ENCODE results near the gene L3MBTL3. TPM values are rescaled to one million over a fixed set of nuclear protein-coding genes. Genes with fewer than 3 reads are reported as not detected.

The L3MBTL3 gene
- total RNA-seq, 2 donors from 2014 or later = 23.7 to 39.7 TPM

GRCh38 chr6:130132286-130132701 lies 113.9 kb downstream of the L3MBTL3 start:
- Mint-ChIP-seq H3K27me3 (ENCODE audit: insufficient read depth) (no peaks in the 10 kb centered on the region), H3K27ac (peak overlapping the region; percentile 41), H3K36me3 (ENCODE audit: low read depth) (peaks cover 25% of the 10 kb centered on the region), H3K4me1 (peaks cover 14% of the 10 kb centered on the region), H3K4me3 (no peak overlapping the region), H3K9me3 (no peaks in the 10 kb centered on the region)
- Histone ChIP-seq H3K9ac (ENCODE audit: extremely low read depth, low read length, poor library complexity, severe bottlenecking) (no peak overlapping the region), H3K4me3 (ENCODE audit: low read length) (no peak overlapping the region), H3K9me3 (ENCODE audit: control insufficient read depth, low read length) (no peaks in the 10 kb centered on the region), H3K4me1 (ENCODE audit: control insufficient read depth, insufficient read depth, low read length) (no peaks in the 10 kb centered on the region), H3K27me3 (ENCODE audit: control insufficient read depth, insufficient read depth, low read length, poor library complexity, severe bottlenecking) (no peaks in the 10 kb centered on the region), H3K36me3 (ENCODE audit: control insufficient read depth, insufficient read depth, low read length) (peaks cover 5% of the 10 kb centered on the region), H3K27ac (ENCODE audit: low read depth, low read length) (no peak overlapping the region)
- 92% methylated on average over 6 of the region's 6 CpGs for WGBS, 2 experiments (ENCODE audit: insufficient coverage in 1 of 2, insufficient read length in 1 of 2)
- no peak for DNase-seq
- TF ChIP-seq, protein P1, sequence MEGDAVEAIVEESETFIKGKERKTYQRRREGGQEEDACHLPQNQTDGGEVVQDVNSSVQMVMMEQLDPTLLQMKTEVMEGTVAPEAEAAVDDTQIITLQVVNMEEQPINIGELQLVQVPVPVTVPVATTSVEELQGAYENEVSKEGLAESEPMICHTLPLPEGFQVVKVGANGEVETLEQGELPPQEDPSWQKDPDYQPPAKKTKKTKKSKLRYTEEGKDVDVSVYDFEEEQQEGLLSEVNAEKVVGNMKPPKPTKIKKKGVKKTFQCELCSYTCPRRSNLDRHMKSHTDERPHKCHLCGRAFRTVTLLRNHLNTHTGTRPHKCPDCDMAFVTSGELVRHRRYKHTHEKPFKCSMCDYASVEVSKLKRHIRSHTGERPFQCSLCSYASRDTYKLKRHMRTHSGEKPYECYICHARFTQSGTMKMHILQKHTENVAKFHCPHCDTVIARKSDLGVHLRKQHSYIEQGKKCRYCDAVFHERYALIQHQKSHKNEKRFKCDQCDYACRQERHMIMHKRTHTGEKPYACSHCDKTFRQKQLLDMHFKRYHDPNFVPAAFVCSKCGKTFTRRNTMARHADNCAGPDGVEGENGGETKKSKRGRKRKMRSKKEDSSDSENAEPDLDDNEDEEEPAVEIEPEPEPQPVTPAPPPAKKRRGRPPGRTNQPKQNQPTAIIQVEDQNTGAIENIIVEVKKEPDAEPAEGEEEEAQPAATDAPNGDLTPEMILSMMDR (conservative IDR thresholded peaks at IDR 0.05) = no peak

GRCh38 chr6:130134582-130134981 lies 116.2 kb downstream of the L3MBTL3 start:
- Histone ChIP-seq H3K27me3 (ENCODE audit: control insufficient read depth, insufficient read depth, low read length, poor library complexity, severe bottlenecking) (no peaks in the 10 kb centered on the region), H3K27ac (ENCODE audit: low read depth, low read length) (no peak overlapping the region), H3K4me1 (ENCODE audit: control insufficient read depth, insufficient read depth, low read length) (no peaks in the 10 kb centered on the region), H3K4me3 (ENCODE audit: low read length) (no peak overlapping the region), H3K36me3 (ENCODE audit: control insufficient read depth, insufficient read depth, low read length) (peaks cover 5% of the 10 kb centered on the region), H3K9ac (ENCODE audit: extremely low read depth, low read length, poor library complexity, severe bottlenecking) (no peak overlapping the region), H3K9me3 (ENCODE audit: control insufficient read depth, low read length) (no peaks in the 10 kb centered on the region)
- H3K4me1 Mint-ChIP-seq = peaks cover 28% of the 10 kb centered on the region
- no peaks in the 10 kb centered on the region for H3K27me3 Mint-ChIP-seq (ENCODE audit: insufficient read depth)
- no peak overlapping the region for H3K4me3 Mint-ChIP-seq
- H3K9me3 Mint-ChIP-seq = no peaks in the 10 kb centered on the region
- H3K27ac Mint-ChIP-seq = no peak overlapping the region
- WGBS, 2 experiments (ENCODE audit: insufficient coverage in 1 of 2, insufficient read length in 1 of 2) = 96% methylated on average over 2 of the region's 2 CpGs; no CpG with 5 or more reads in 1 of the 2 experiments
- DNase-seq = no peak
- H3K36me3 Mint-ChIP-seq (ENCODE audit: low read depth) = peaks cover 30% of the 10 kb centered on the region
- TF ChIP-seq, protein P1 (conservative IDR thresholded peaks at IDR 0.05) = no peak

DNA sequence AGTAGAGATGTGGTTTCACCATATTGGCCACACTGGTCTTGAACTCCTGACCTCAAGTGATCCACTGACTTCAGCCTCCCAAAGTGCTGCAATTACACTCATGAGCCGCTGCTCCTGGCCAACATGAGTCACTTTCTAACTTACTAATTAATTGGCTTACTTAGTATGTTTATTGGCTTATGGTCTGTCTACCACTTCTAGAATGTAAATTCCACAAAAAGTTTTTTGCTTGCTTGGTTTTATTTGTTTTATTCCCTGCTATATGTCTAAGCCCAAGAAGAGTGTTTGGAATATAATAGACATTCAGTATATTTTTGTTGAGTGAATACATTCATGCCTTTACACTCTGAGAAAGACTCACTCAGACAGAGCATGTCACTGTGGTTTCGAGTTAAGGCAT lies 118.4 kb downstream of the L3MBTL3 start:
- Histone ChIP-seq H3K27me3 (ENCODE audit: control insufficient read depth, insufficient read depth, low read length, poor library complexity, severe bottlenecking) (no peaks in the 10 kb centered on the region), H3K9ac (ENCODE audit: extremely low read depth, low read length, poor library complexity, severe bottlenecking) (no peak overlapping the region), H3K9me3 (ENCODE audit: control insufficient read depth, low read length) (no peaks in the 10 kb centered on the region), H3K4me1 (ENCODE audit: control insufficient read depth, insufficient read depth, low read length) (no peaks in the 10 kb centered on the region), H3K4me3 (ENCODE audit: low read length) (no peak overlapping the region), H3K27ac (ENCODE audit: low read depth, low read length) (no peak overlapping the region), H3K36me3 (ENCODE audit: control insufficient read depth, insufficient read depth, low read length) (peaks cover 5% of the 10 kb centered on the region)
- peaks cover 43% of the 10 kb centered on the region for H3K36me3 Mint-ChIP-seq (ENCODE audit: low read depth)
- H3K27me3 Mint-ChIP-seq (ENCODE audit: insufficient read depth) = no peaks in the 10 kb centered on the region
- no peak for DNase-seq
- WGBS, 2 experiments (ENCODE audit: insufficient coverage in 1 of 2, insufficient read length in 1 of 2) = 96 to 100% methylated on average over 1 to 2 of the region's 2 CpGs
- TF ChIP-seq, protein P1 (conservative IDR thresholded peaks at IDR 0.05) = no peak
- no peak overlapping the region for H3K27ac Mint-ChIP-seq
- H3K4me1 Mint-ChIP-seq = peaks cover 40% of the 10 kb centered on the region
- H3K4me3 Mint-ChIP-seq = no peak overlapping the region
- H3K9me3 Mint-ChIP-seq = no peaks in the 10 kb centered on the region

All from endodermal cell (in vitro differentiated cells).